Measurements from ENCODE around the gene CHRM1.

Gene CHRM1

GRCh38 chr11:62919898-62920640 is 1.1 kb downstream of the CHRM1 start:
- no peak for TF ChIP-seq CTCF (IDR thresholded peaks at IDR 0.05)
- Histone ChIP-seq H3K27ac (no peak overlapping the region), H3K4me3 (no peak overlapping the region)
- no peak for DNase-seq (ENCODE audit: low spot score)

GRCh38 chr11:62919476-62919875 is 1.7 kb downstream of the CHRM1 start:
- DNase-seq (ENCODE audit: low spot score): no peak
- no peak overlapping the region for H3K4me3 ChIP-seq
- no peak for TF ChIP-seq CTCF (IDR thresholded peaks at IDR 0.05)
- no peak overlapping the region for H3K27ac ChIP-seq

GRCh38 chr11:62918531-62918930 is 2.6 kb downstream of the CHRM1 start:
- no peak for TF ChIP-seq CTCF (IDR thresholded peaks at IDR 0.05)
- DNase-seq (ENCODE audit: low spot score): no peak
- Histone ChIP-seq H3K27ac (no peak overlapping the region), H3K4me3 (no peak overlapping the region)

GRCh38 chr11:62917906-62918502 is 3.2 kb downstream of the CHRM1 start:
- Histone ChIP-seq H3K4me3 (no peak overlapping the region), H3K27ac (no peak overlapping the region)
- DNase-seq (ENCODE audit: low spot score): no peak
- no peak for TF ChIP-seq CTCF (IDR thresholded peaks at IDR 0.05)

GRCh38 chr11:62914416-62914815 is 6.7 kb downstream of the CHRM1 start:
- DNase-seq (ENCODE audit: low spot score): no peak
- no peak for TF ChIP-seq CTCF (IDR thresholded peaks at IDR 0.05)
- no peak overlapping the region for H3K4me3 ChIP-seq
- no peak overlapping the region for H3K27ac ChIP-seq

- no peak for DNase-seq (ENCODE audit: low spot score)
- Histone ChIP-seq H3K4me3 (no peak overlapping the region), H3K27ac (no peak overlapping the region)
- no peak for TF ChIP-seq CTCF (IDR thresholded peaks at IDR 0.05)
These were observed 8.9 kb downstream of the CHRM1 start for GRCh38 chr11:62912268-62912667.
